ENCODE data around the gene BPTF.

BPTF gene

DNA sequence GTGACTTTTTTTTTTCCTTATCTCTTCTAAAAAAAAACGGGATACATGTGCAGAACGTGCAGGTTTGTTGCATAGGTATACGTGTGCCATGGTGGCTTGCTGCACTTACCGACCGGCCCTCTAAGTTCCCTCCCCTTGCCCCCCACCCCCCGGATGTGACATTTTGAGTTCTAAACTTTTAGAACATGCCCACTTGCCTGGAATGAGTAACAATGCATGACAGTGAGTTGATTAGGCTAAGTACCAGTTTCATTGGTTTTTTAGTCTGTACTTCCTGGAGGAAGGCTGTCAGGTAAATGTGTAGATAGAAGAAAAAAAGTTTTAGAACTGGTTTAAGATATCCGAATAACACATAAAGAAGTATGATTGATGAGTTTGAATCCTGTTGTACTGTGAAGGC lies 4.0 kb downstream of the BPTF start:
- Histone ChIP-seq H3K27me3 (ENCODE audit: low read length) (no peaks in the 10 kb centered on the region), H3F3A (ENCODE audit: insufficient read depth) (peaks cover 29% of the 10 kb centered on the region), H3K79me2 (ENCODE audit: insufficient read depth, low read length) (peaks cover 79% of the 10 kb centered on the region), H3K27ac (ENCODE audit: low read depth, low read length) (peak overlapping the region; percentile 97; the same call in 1 of the 2 replicates), H2AFZ (ENCODE audit: low read depth, low read length, severe bottlenecking) (no peak overlapping the region), H3K9ac (ENCODE audit: low read length) (peak overlapping the region; percentile 94), H3K4me3 (ENCODE audit: insufficient read depth, low read length, poor library complexity, severe bottlenecking) (peak overlapping the region; percentile 68), H3K4me2 (ENCODE audit: low read depth, low read length, poor library complexity, severe bottlenecking) (peak overlapping the region; percentile 88), H3K9me2 (replicated peaks; ENCODE audit: insufficient read depth, low read length) (no peaks in the 10 kb centered on the region), H3K9me3 (ENCODE audit: insufficient read depth, low read length) (no peaks in the 10 kb centered on the region), H3K36me3 (ENCODE audit: low read length) (peaks cover 6% of the 10 kb centered on the region), H4K20me1 (ENCODE audit: low read depth, low read length) (no peaks in the 10 kb centered on the region)
- TF ChIP-seq CTCF (IDR thresholded peaks at IDR 0.05; ENCODE audit: insufficient read depth, low read length, poor library complexity, severe bottlenecking) = no peak

DNA sequence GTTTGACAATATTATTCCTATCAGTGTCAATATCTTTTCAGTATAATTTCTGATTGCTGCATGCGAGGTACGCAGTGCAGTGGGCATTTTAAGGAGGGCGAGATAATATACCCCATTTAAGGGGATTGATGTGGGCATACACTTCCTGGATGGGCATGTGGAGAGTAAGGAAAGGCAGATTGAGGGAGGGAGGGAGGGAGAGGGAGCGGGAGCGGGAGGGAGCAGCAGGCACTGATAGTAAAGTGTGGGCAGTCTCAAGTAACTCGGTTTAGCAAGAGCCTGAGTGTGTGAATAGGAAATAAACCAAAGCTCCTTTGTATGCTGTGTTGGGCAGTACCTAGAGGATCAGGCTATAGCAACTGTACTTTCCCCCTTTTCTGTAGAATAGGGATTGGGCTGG lies 5.1 kb downstream of the BPTF start:
- TF ChIP-seq EZH2phosphoT487 (conservative IDR thresholded peaks at IDR 0.05; ENCODE audit: low read length) (no peak), CTCF (IDR thresholded peaks at IDR 0.05; ENCODE audit: insufficient read depth, low read length, poor library complexity, severe bottlenecking) (no peak)
- Histone ChIP-seq H3K27ac (ENCODE audit: low read depth, low read length) (peak overlapping the region; percentile 97), H4K20me1 (ENCODE audit: low read depth, low read length) (peaks cover 5% of the 10 kb centered on the region; the same call in 1 of the 2 replicates), H3K9ac (ENCODE audit: low read length) (peak overlapping the region; percentile 10), H3K4me3 (ENCODE audit: insufficient read depth, low read length, poor library complexity, severe bottlenecking) (no peak overlapping the region), H3F3A (ENCODE audit: insufficient read depth) (peaks cover 31% of the 10 kb centered on the region), H3K9me2 (replicated peaks; ENCODE audit: insufficient read depth, low read length) (no peaks in the 10 kb centered on the region), H2AFZ (ENCODE audit: low read depth, low read length, severe bottlenecking) (no peak overlapping the region), H3K36me3 (ENCODE audit: low read length) (peaks cover 6% of the 10 kb centered on the region), H3K79me2 (ENCODE audit: insufficient read depth, low read length) (peaks cover 90% of the 10 kb centered on the region), H3K27me3 (ENCODE audit: low read length) (no peaks in the 10 kb centered on the region), H3K9me3 (ENCODE audit: insufficient read depth, low read length) (no peaks in the 10 kb centered on the region), H3K4me2 (ENCODE audit: low read depth, low read length, poor library complexity, severe bottlenecking) (peak overlapping the region; percentile 88)

DNA sequence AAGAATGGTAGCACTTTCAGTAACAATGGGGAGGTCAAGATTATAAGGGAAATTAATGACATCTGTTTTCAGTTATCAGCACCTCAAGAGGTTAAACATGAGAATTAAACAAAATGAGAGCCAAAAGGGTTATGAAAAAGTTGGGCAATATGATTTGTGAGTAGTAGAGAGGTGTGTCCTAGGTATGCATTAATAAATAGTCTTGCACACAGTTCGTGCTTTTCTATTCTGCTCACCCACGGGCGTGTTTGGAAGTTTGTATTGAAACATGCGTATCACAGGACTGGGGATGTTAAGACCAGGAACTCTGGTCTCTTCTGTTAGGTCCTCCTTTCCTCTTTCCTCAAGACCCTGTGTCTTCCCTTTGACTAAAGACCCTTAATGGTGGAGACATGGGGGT lies 6.0 kb downstream of the BPTF start:
- Histone ChIP-seq H3K79me2 (ENCODE audit: insufficient read depth, low read length) (peaks cover 99% of the 10 kb centered on the region), H3K4me2 (ENCODE audit: low read depth, low read length, poor library complexity, severe bottlenecking) (peak overlapping the region; percentile 88), H3K9me2 (replicated peaks; ENCODE audit: insufficient read depth, low read length) (no peaks in the 10 kb centered on the region), H3K27ac (ENCODE audit: low read depth, low read length) (peak overlapping the region; percentile 34; the same call in 1 of the 2 replicates), H2AFZ (ENCODE audit: low read depth, low read length, severe bottlenecking) (no peak overlapping the region), H4K20me1 (ENCODE audit: low read depth, low read length) (peaks cover 5% of the 10 kb centered on the region; the same call in 1 of the 2 replicates), H3K36me3 (ENCODE audit: low read length) (peaks cover 6% of the 10 kb centered on the region), H3K27me3 (ENCODE audit: low read length) (no peaks in the 10 kb centered on the region), H3K9me3 (ENCODE audit: insufficient read depth, low read length) (no peaks in the 10 kb centered on the region), H3K9ac (ENCODE audit: low read length) (peak overlapping the region; percentile 10; the same call in 1 of the 2 replicates), H3F3A (ENCODE audit: insufficient read depth) (peaks cover 35% of the 10 kb centered on the region), H3K4me3 (ENCODE audit: insufficient read depth, low read length, poor library complexity, severe bottlenecking) (no peak overlapping the region)
- no peak for TF ChIP-seq CTCF (IDR thresholded peaks at IDR 0.05; ENCODE audit: insufficient read depth, low read length, poor library complexity, severe bottlenecking)
- no peak for TF ChIP-seq EZH2phosphoT487 (conservative IDR thresholded peaks at IDR 0.05; ENCODE audit: low read length)

Measured in SU-DHL-6 (cell line).